ENCODE measurements around the gene ALDH3B1.
"Not testable (repeated sequence)": the region's sequence is repeated elsewhere in the genome, so short reads cannot be mapped to it uniquely, and the experiment has no call there.

- TF ChIP-seq, protein P1, sequence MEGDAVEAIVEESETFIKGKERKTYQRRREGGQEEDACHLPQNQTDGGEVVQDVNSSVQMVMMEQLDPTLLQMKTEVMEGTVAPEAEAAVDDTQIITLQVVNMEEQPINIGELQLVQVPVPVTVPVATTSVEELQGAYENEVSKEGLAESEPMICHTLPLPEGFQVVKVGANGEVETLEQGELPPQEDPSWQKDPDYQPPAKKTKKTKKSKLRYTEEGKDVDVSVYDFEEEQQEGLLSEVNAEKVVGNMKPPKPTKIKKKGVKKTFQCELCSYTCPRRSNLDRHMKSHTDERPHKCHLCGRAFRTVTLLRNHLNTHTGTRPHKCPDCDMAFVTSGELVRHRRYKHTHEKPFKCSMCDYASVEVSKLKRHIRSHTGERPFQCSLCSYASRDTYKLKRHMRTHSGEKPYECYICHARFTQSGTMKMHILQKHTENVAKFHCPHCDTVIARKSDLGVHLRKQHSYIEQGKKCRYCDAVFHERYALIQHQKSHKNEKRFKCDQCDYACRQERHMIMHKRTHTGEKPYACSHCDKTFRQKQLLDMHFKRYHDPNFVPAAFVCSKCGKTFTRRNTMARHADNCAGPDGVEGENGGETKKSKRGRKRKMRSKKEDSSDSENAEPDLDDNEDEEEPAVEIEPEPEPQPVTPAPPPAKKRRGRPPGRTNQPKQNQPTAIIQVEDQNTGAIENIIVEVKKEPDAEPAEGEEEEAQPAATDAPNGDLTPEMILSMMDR (IDR thresholded peaks at IDR 0.05), result not testable (repeated sequence)
- not testable (repeated sequence) for TF ChIP-seq POLR2A (IDR thresholded peaks at IDR 0.05)
Measured at GRCh38 chr11:67974746-67975145, 35.4 kb upstream of the ALDH3B1 start.

Measured in body of pancreas (tissue), 4 donors.